H9 (cell line): ENCODE data around the gene WDR37. TPM values are rescaled to one million over a fixed set of nuclear protein-coding genes. Genes with fewer than 3 reads are reported as not detected.
A peak's percentile ranks its signal among the peaks of the same experiment; 100 is the strongest.

ENCODE experiments used
- DNase-seq: peaks from one replicate; pipeline ENCODE4 v3.0.0-alpha.2; 2017
- H2AFZ ChIP-seq: one replicate; pipeline ENCODE4 v1.6.1; 2013; ENCODE audit warnings: mild to moderate bottlenecking, low read length, control low read depth, moderate library complexity
- H2AK5ac ChIP-seq: 2 replicates; pipeline ENCODE4 v1.6.1; 2013; ENCODE audit warnings: low read length, control low read depth, mixed read lengths; ENCODE audit not compliant: insufficient read length
- H2BK120ac ChIP-seq: one replicate; pipeline ENCODE4 v1.6.1; 2013; ENCODE audit warnings: low read depth, mild to moderate bottlenecking, low read length, control low read depth, inconsistent platforms; ENCODE audit not compliant: poor library complexity, severe bottlenecking
- H2BK12ac ChIP-seq: 2 replicates; pipeline ENCODE4 v1.6.1; 2013; ENCODE audit warnings: low read length, control low read depth, mixed read lengths, low read depth; ENCODE audit not compliant: insufficient read length
- H2BK15ac ChIP-seq: 2 replicates; pipeline ENCODE4 v1.6.1; 2013; ENCODE audit warnings: low read depth, low read length, control low read depth
- H2BK20ac ChIP-seq: one replicate; pipeline ENCODE4 v1.6.1; 2013; ENCODE audit warnings: low read depth, mild to moderate bottlenecking, low read length, control low read depth, inconsistent platforms; ENCODE audit not compliant: poor library complexity, severe bottlenecking
- H2BK5ac ChIP-seq: 2 replicates; pipeline ENCODE4 v1.6.1; 2013; ENCODE audit warnings: low read length, control low read depth, mixed read lengths; ENCODE audit not compliant: insufficient read length
- H3K14ac ChIP-seq: 2 replicates; pipeline ENCODE4 v1.6.1; 2013; ENCODE audit warnings: low read length, control low read depth; ENCODE audit not compliant: insufficient read depth
- H3K18ac ChIP-seq: 2 replicates; pipeline ENCODE4 v1.6.1; 2013; ENCODE audit warnings: low read depth, mild to moderate bottlenecking, mixed read lengths, low read length, control low read depth; ENCODE audit not compliant: insufficient read length
- H3K23ac ChIP-seq: 2 replicates; pipeline ENCODE4 v1.6.1; 2013; ENCODE audit warnings: low read length, control low read depth, mixed read lengths, low read depth; ENCODE audit not compliant: insufficient read length
- H3K23me2 ChIP-seq: 2 replicates; pipeline ENCODE4 v1.6.1; 2013; ENCODE audit warnings: low read depth, mild to moderate bottlenecking, mixed read lengths, low read length, control low read depth; ENCODE audit not compliant: insufficient read length, poor library complexity, severe bottlenecking
- H3K27ac ChIP-seq: 2 replicates; pipeline ENCODE4 v1.5.1; 2013; ENCODE audit warnings: low read length, control low read depth, mixed read lengths, low read depth; ENCODE audit not compliant: insufficient read length
- H3K27me3 ChIP-seq: 2 replicates; pipeline ENCODE4 v1.6.1; 2013; ENCODE audit warnings: low read length, control low read depth, inconsistent platforms; ENCODE audit not compliant: insufficient read depth
- H3K4ac ChIP-seq: 2 replicates; pipeline ENCODE4 v1.6.1; 2013; ENCODE audit warnings: low read depth, mild to moderate bottlenecking, control low read depth, inconsistent platforms, low read length, moderate library complexity
- H3K4me1 ChIP-seq: 2 replicates; pipeline ENCODE4 v1.6.1; 2013; ENCODE audit warnings: low read length, control low read depth, inconsistent platforms; ENCODE audit not compliant: insufficient read depth
- H3K4me2 ChIP-seq: 2 replicates; pipeline ENCODE4 v1.6.1; 2013; ENCODE audit warnings: low read length, control low read depth, mixed read lengths; ENCODE audit not compliant: insufficient read length, insufficient read depth
- H3K56ac ChIP-seq: 2 replicates; pipeline ENCODE4 v1.6.1; 2013; ENCODE audit warnings: low read depth, mild to moderate bottlenecking, mixed read lengths, low read length, control low read depth; ENCODE audit not compliant: insufficient read length
- H3K79me1 ChIP-seq: 2 replicates; pipeline ENCODE4 v1.6.1; 2013; ENCODE audit warnings: low read depth, mild to moderate bottlenecking, moderate library complexity, low read length, control low read depth, inconsistent platforms; ENCODE audit not compliant: insufficient read depth, poor library complexity, severe bottlenecking
- H3K79me2 ChIP-seq: 2 replicates; pipeline ENCODE4 v1.6.1; 2013; ENCODE audit warnings: low read length, control low read depth, inconsistent platforms; ENCODE audit not compliant: insufficient read depth
- H3K9ac ChIP-seq: 2 replicates; pipeline ENCODE4 v1.6.1; 2013; ENCODE audit warnings: low read length, control low read depth, mixed read lengths; ENCODE audit not compliant: insufficient read length; ENCODE audit errors: extremely low read depth
- H3K9me3 ChIP-seq: one replicate; pipeline ENCODE4 v1.6.1; 2013; ENCODE audit warnings: low read depth, low read length, inconsistent platforms; ENCODE audit not compliant: control insufficient read depth
- H3T11ph ChIP-seq: one replicate; pipeline ENCODE4 v1.6.1; 2013; ENCODE audit warnings: mild to moderate bottlenecking, low read length, control low read depth, inconsistent platforms
- H4K20me1 ChIP-seq: one replicate; pipeline ENCODE4 v1.6.1; 2013; ENCODE audit not compliant: control insufficient read depth, insufficient read length, insufficient read depth
- H4K5ac ChIP-seq: 2 replicates; pipeline ENCODE4 v1.6.1; 2013; ENCODE audit warnings: low read depth, mild to moderate bottlenecking, mixed read lengths, low read length, control low read depth; ENCODE audit not compliant: insufficient read length
- H4K8ac ChIP-seq: replicated peaks from 2 replicates; pipeline ENCODE4 v1.6.1; 2013; ENCODE audit warnings: low read length, control low read depth, mixed read lengths, low read depth; ENCODE audit not compliant: insufficient read length
- H4K91ac ChIP-seq: 2 replicates; pipeline ENCODE4 v1.6.1; 2013; ENCODE audit warnings: low read depth, mild to moderate bottlenecking, moderate library complexity, mixed read lengths, low read length, control low read depth; ENCODE audit not compliant: insufficient read length
- H3K27ac Mint-ChIP-seq, 3 experiments: 2 replicates in 2 of 3; 3 replicates in 1 of 3; pipeline ENCODE4 v1.8.0; 2020 to 2021; ENCODE audit warnings: mixed read lengths in 3 of 3, mild to moderate bottlenecking in 1 of 3, moderate library complexity in 1 of 3
- H3K27me3 Mint-ChIP-seq: 2 replicates; pipeline ENCODE4 v1.8.0; 2021; ENCODE audit warnings: low read depth, mild to moderate bottlenecking, moderate library complexity, mixed read lengths
- H3K36me3 Mint-ChIP-seq, 3 experiments: 2 replicates in 2 of 3; 3 replicates in 1 of 3; pipeline ENCODE4 v1.8.0; 2020 to 2021; ENCODE audit warnings: low read depth in 3 of 3, mixed read lengths in 3 of 3; ENCODE audit not compliant: insufficient read depth in 1 of 3
- H3K4me1 Mint-ChIP-seq, 2 experiments: 2 replicates each; pipeline ENCODE4 v1.8.0; 2020; ENCODE audit warnings: mixed read lengths in 2 of 2
- H3K4me3 Mint-ChIP-seq, 2 experiments: 2 replicates in 1 of 2; 3 replicates in 1 of 2; pipeline ENCODE4 v1.8.0; 2020 to 2021; ENCODE audit warnings: mild to moderate bottlenecking in 2 of 2, mixed read lengths in 2 of 2, moderate library complexity in 1 of 2
- H3K9me3 Mint-ChIP-seq, 2 experiments: 2 replicates in 1 of 2; 3 replicates in 1 of 2; pipeline ENCODE4 v1.8.0; 2020; ENCODE audit warnings: mild to moderate bottlenecking in 2 of 2, mixed read lengths in 2 of 2, moderate library complexity in 1 of 2
- CTCF ChIP-seq: fragments of 200-600 bp; sonication (generic); conservative IDR thresholded peaks from 3 replicates; pipeline ENCODE4 v1.8.0; 2021; ENCODE audit warnings: antibody characterized with exemption, mild to moderate bottlenecking
- WGBS: extraction: QIAGEN DNeasy Blood & Tissue Kit; methylation state at CpG from one replicate; pipeline ENCODE4 v1.1.7; 2013; ENCODE audit warnings: missing lambda C conversion rate, low lambda C conversion rate, mixed read lengths; ENCODE audit not compliant: insufficient read length; ENCODE audit errors: extremely low coverage; 5-methylcytosine and 5-hydroxymethylcytosine counted together
- total RNA-seq: library from RNA; stranded (reverse); gene quantifications from 2 replicates; pipeline ENCODE4 v1.2.1, GENCODE V29; 2021

Gene WDR37
- total RNA-seq, 1 experiment from 2014 or later, result 13.1 TPM

- Mint-ChIP-seq H3K27ac (peak overlapping the region in 1 of 3 experiments; percentile 16; a peak in 1 of 7 replicates), H3K4me3 (no peak overlapping the region), H3K9me3 (no peaks in the 10 kb centered on the region), H3K27me3 (no peaks in the 10 kb centered on the region), H3K36me3 (peaks cover 9 to 19% (median 11%) of the 10 kb centered on the region in 3 experiments; a peak in 6 of 7 replicates), H3K4me1 (peaks cover 8 to 17% of the 10 kb centered on the region in 2 experiments; a peak in 3 of 4 replicates)
- H3K4me2 ChIP-seq, result no peak overlapping the region
- H3K9ac ChIP-seq, result no peak overlapping the region
- H2BK12ac ChIP-seq, result no peak overlapping the region
- no peaks in the 10 kb centered on the region for H3K79me1 ChIP-seq
- H3K14ac ChIP-seq, result no peak overlapping the region; the same call in 1 of the 2 replicates
- DNase-seq, result no peak
- H3K56ac ChIP-seq, result no peak overlapping the region
- H3K79me2 ChIP-seq, result 0 out of 2 replicates have a peak, but pooled peaks cover 1% of the 10 kb centered on the region
- no peaks in the 10 kb centered on the region for H3K27me3 ChIP-seq
- no CpG with 5 or more reads among the region's 6 CpGs for WGBS
- H3K23ac ChIP-seq, result no peak overlapping the region
- no peak overlapping the region for H3K27ac ChIP-seq
- no peak overlapping the region for H4K8ac ChIP-seq
- no peak overlapping the region for H2AK5ac ChIP-seq
- no peaks in the 10 kb centered on the region for H3K4me1 ChIP-seq
- no peaks in the 10 kb centered on the region for H3K23me2 ChIP-seq
- H3K4ac ChIP-seq, result no peak overlapping the region
- no peak overlapping the region for H2AFZ ChIP-seq
- no peak overlapping the region for H2BK15ac ChIP-seq
- no peak overlapping the region for H2BK5ac ChIP-seq
- H3K9me3 ChIP-seq, result no peaks in the 10 kb centered on the region
- H3K18ac ChIP-seq, result no peak overlapping the region
- no peak for TF ChIP-seq CTCF
- H3T11ph ChIP-seq, result no peak overlapping the region
- no peak overlapping the region for H2BK120ac ChIP-seq
- H4K91ac ChIP-seq, result no peak overlapping the region
- no peak overlapping the region for H2BK20ac ChIP-seq
- H4K20me1 ChIP-seq, result no peaks in the 10 kb centered on the region
- no peak overlapping the region for H4K5ac ChIP-seq
These were observed 41.3 kb downstream of the WDR37 start for GRCh38 chr10:1097436-1097835.
